ENCODE measurements around the gene TP53.
A peak's percentile ranks its signal among the peaks of the same experiment; 100 is the strongest.

TP53 gene

GRCh38 chr17:7706631-7707354 lies 19.5 kb upstream of the TP53 start:
- no peak for DNase-seq (ENCODE audit: low read depth)

GRCh38 chr17:7705269-7706255 lies 18.3 kb upstream of the TP53 start:
- DNase-seq (ENCODE audit: low read depth) = no peak

GRCh38 chr17:7704601-7705268 lies 17.4 kb upstream of the TP53 start, which contains the start of gene EFNB3:
TSS of gene EFNB3 (plus strand) at chr17:7705202. CDS start at chr17:7705599, 397 bp downstream.
- DNase-seq (ENCODE audit: low read depth) = no peak

- no peak for DNase-seq (ENCODE audit: low read depth)
These were observed 16.5 kb upstream of the TP53 start for GRCh38 chr17:7703584-7704479.

GRCh38 chr17:7702776-7703175 lies 15.5 kb upstream of the TP53 start:
- no peak for DNase-seq (ENCODE audit: low read depth)

- DNase-seq (ENCODE audit: low read depth) = no peak
These were observed 14.4 kb upstream of the TP53 start for GRCh38 chr17:7701681-7702080.

- DNase-seq (ENCODE audit: low read depth) = no peak
These were observed 13.2 kb upstream of the TP53 start for GRCh38 chr17:7700510-7700909.

GRCh38 chr17:7697828-7698588 lies 10.7 kb upstream of the TP53 start:
- DNase-seq (ENCODE audit: low read depth) = no peak

GRCh38 chr17:7695586-7695985 lies 8.3 kb upstream of the TP53 start:
- DNase-seq (ENCODE audit: low read depth) = no peak

- no peak for DNase-seq (ENCODE audit: low read depth)
These were observed 1.6 kb upstream of the TP53 start for GRCh38 chr17:7688808-7689316.

GRCh38 chr17:7687908-7688807 lies 868 bp upstream of the TP53 start, which contains the start of gene WRAP53:
TSS of gene WRAP53 (plus strand) at chr17:7688477. CDS start at chr17:7688649, 172 bp downstream.
- peak; percentile 96 for DNase-seq (ENCODE audit: low read depth)

GRCh38 chr17:7686222-7687071 lies 843 bp downstream of the TP53 start:
- peak; percentile 70 for DNase-seq (ENCODE audit: low read depth)

GRCh38 chr17:7685533-7686221 lies 1.6 kb downstream of the TP53 start:
- DNase-seq (ENCODE audit: low read depth) = peak; percentile 86

- no peak for DNase-seq (ENCODE audit: low read depth)
These were observed 2.3 kb downstream of the TP53 start for GRCh38 chr17:7684851-7685532.

GRCh38 chr17:7677388-7678067 lies 9.8 kb downstream of the TP53 start:
- no peak for DNase-seq (ENCODE audit: low read depth)

- DNase-seq (ENCODE audit: low read depth) = no peak
These were observed 10.8 kb downstream of the TP53 start for GRCh38 chr17:7676533-7676932.
